AG04449 (cell line): ENCODE results near the gene MMD2.

Source experiments
- CTCF ChIA-PET: fragments of 350-600 bp; formaldehyde crosslinking; extraction: SDS; loops from one replicate; lab custom pipeline; 2021; ENCODE audit warnings: antibody characterized with exemption; lab: Yijun Ruan, JAX
- POLR2A ChIA-PET: fragments of 400-600, 350-600 bp; formaldehyde crosslinking; extraction: SDS; loops from one replicate; lab custom pipeline; 2020; ENCODE audit warnings: antibody characterized with exemption, inconsistent platforms; lab: Yijun Ruan, JAX
- DNase-seq: peaks from one replicate; pipeline ENCODE4 v3.0.0-alpha.2; 2010; ENCODE audit warnings: low read depth, low spot score
- H3K4me3 ChIP-seq: 2 replicates; pipeline ENCODE4 v1.5.1; 2011; ENCODE audit warnings: low read depth, mild to moderate bottlenecking, control low read depth, low read length
- TF ChIP-seq, protein P1 (sequence below): IDR thresholded peaks from one replicate; pipeline ENCODE4 v1.5.1; 2011; ENCODE audit warnings: mild to moderate bottlenecking, moderate library complexity, low read length, control low read depth, inconsistent platforms; ENCODE audit not compliant: insufficient read depth; ENCODE audit errors: missing control alignments

MMD2 gene

DNA sequence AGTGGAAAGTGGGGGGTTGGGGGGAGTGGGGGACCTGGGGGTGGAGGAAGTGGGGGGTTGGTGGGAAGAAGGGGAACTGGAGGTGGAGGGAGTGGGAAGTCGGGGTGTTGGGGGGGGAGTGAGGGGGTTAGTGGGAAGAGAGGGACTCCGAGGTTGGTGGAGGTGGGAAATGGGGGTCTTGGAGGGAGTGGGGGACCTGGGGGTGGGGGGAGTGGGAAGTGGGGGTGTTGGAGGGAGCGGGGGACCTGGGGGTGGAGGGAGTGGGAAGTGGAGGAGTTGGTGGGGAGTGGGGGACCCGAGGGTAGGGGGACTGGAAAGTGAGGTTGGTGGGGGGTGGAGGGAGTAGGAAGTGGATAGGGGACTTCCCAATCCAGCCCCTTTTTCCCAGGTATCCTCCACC lies 906 bp upstream of the MMD2 start:
- TF ChIP-seq, protein P1, sequence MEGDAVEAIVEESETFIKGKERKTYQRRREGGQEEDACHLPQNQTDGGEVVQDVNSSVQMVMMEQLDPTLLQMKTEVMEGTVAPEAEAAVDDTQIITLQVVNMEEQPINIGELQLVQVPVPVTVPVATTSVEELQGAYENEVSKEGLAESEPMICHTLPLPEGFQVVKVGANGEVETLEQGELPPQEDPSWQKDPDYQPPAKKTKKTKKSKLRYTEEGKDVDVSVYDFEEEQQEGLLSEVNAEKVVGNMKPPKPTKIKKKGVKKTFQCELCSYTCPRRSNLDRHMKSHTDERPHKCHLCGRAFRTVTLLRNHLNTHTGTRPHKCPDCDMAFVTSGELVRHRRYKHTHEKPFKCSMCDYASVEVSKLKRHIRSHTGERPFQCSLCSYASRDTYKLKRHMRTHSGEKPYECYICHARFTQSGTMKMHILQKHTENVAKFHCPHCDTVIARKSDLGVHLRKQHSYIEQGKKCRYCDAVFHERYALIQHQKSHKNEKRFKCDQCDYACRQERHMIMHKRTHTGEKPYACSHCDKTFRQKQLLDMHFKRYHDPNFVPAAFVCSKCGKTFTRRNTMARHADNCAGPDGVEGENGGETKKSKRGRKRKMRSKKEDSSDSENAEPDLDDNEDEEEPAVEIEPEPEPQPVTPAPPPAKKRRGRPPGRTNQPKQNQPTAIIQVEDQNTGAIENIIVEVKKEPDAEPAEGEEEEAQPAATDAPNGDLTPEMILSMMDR, result no peak
- DNase-seq, result no peak
- no peak overlapping the region for H3K4me3 ChIP-seq
- ChIA-PET POLR2A (no interaction called here), CTCF (no interaction called here)

DNA sequence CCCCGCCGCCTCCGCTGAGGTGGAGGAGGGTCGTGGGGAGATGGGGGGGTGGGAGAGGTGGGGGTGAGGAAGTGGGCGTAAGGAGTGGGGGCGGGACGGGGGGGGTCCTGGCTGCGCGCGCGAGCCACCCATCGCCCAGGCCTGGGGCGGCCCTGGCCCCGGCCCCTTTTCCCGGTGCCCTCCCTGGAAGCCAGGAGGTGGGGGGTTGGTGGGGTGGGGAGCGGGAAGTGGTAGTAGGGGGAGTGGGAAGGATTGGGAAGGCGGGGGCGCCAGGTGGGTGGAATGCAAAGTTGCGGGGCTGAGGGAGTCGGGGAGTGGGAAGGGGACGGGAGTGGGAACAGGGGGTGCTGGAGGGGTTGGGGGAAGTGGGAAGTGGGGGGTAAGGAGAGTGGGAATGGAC lies 319 bp upstream of the MMD2 start:
- CTCF ChIA-PET, result no interaction called here
- H3K4me3 ChIP-seq, result no peak overlapping the region

DNA sequence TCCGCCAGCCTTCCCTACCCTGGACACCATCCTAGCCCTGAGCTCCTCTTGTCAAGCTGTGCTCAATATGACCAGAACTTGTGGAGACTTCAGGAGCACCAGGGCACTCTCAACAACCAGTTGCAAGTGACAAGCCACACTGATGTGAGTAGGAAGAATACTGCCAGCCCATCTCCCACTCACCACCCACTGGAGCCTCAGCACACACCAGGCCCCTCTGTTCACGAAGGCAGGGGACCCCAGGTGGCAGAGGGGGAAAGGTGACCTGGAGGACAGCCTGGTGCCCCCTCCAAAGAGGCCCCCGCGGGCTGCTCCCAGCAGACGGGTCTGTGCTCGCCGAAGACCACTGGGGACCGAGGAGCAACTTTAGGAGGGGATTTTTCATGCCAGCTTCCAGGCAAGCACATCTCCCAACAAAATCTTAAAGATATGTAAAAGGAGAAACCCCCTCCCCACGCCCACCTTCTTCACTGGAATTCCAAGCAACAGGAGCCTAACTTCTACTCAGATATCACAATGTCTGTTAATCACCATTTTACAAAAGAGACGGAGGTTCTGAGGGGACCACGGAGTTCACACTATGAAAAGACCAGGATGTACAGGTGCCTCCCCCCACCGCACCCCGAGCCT lies 1.0 kb downstream of the MMD2 start:
- ChIA-PET CTCF (interaction anchor here (1.1 kb wide), 1 partner anchor 15 kb away, joined by 3 read pairs; no protein-coding TSS in a partner anchor), POLR2A (no interaction called here)
- TF ChIP-seq, protein P1, result no peak
- no peak overlapping the region for H3K4me3 ChIP-seq
- DNase-seq, result no peak

More for the DNA sequence above, 319 bp upstream of the MMD2 start:
- no peak for DNase-seq
- TF ChIP-seq, protein P1, result no peak
- POLR2A ChIA-PET, result no interaction called here

DNA sequence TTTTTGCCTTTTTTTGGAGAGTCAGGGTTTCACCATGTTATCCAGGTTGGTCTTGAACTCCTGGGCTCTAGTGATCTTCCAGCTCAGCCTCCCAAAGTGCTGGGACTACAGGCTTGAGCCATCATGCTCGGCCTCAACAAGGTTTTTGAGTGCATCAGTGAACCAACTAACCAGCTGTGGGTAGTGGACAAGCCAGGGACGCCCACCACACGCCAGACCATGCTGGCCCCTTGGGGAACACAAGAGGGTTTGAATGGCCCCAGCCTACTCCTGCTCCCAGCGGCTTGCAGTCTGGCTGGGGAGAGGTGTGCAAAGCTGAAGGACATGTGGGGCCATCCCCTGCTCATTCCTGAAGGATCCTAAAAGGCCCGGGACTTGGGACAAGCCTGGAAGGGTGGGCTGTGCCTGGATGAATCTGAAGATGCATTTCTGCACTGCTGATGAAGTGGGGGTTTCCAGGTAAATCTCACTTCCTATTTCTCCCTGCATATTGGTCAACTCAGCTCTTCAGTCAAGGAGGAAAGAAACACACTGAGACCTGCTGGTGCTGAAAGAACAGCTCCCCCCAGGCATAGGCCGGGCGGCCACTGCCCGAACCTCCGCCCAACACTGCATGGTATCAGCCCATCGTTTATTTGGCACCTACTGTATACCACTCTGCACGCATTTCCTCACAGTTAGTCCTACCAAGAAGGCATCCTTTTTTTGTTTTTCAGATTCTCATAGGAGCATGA lies 6.9 kb downstream of the MMD2 start:
- ChIA-PET POLR2A (no interaction called here), CTCF (no interaction called here)
- DNase-seq, result no peak
- TF ChIP-seq, protein P1, result no peak
- no peak overlapping the region for H3K4me3 ChIP-seq

DNA sequence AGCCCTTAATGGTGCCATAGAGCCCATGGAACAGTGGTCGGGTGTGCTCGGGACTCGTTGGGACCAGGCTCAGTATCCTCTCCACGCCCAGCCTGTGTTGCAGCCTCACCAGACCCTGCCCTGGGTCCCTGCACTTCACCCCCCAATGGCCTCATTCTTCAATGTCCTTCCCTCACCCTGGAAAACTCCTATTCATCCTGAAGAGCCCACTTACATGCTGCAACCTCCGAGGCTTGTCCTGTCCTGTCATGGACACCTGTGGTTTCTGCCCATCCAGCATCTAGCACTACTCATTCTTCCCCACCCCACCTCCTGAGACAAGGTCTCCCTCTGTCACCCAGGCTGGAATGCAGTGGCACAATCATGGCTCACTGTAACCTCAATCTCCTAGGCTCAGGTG lies 7.7 kb downstream of the MMD2 start:
- no peak for DNase-seq
- no peak overlapping the region for H3K4me3 ChIP-seq
- ChIA-PET POLR2A (no interaction called here), CTCF (no interaction called here)
- TF ChIP-seq, protein P1, result no peak

DNA sequence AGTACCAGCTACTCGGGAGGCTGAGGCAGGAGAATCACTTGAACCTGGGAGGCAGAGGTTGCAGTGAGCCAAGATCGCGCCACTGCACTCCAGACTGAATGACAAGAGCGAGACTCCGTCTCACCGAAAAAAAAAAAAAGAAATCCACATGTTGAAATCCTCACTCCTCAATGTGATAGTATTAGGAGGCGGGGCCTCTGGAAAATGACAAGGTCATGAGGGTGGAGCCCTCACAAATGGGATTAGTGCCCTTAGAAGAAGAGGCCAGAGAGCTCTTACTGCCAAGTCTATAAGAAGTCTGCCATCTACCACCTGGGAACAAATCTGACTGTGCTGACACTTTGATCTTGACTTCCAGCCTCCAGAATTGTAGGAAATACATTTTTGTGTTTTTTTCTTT lies 10.6 kb downstream of the MMD2 start:
- H3K4me3 ChIP-seq, result no peak overlapping the region
- ChIA-PET CTCF (no interaction called here), POLR2A (no interaction called here)
- DNase-seq, result no peak
- TF ChIP-seq, protein P1, result no peak
